HL-60 (cell line): ENCODE measurements around the gene FLT4.

Source experiments
- CTCF ChIP-seq: IDR thresholded peaks from one replicate; pipeline ENCODE4 v1.5.1; 2011; ENCODE audit warnings: low read length, control low read depth, inconsistent platforms; ENCODE audit not compliant: insufficient read depth
- GABPA ChIP-seq: IDR thresholded peaks from 2 replicates; pipeline ENCODE4 v1.6.1; 2012; ENCODE audit warnings: low read depth
- POLR2AphosphoS5 ChIP-seq: IDR thresholded peaks from 2 replicates; pipeline ENCODE4 v1.6.1; 2012; ENCODE audit warnings: low read depth
- SPI1 ChIP-seq: IDR thresholded peaks from 2 replicates; pipeline ENCODE4 v1.6.1; 2012; ENCODE audit warnings: low read depth, mild to moderate bottlenecking, borderline replicate concordance
- TF ChIP-seq, protein P1 (sequence below): IDR thresholded peaks from 2 replicates; pipeline ENCODE4 v1.6.1; 2012; ENCODE audit warnings: low read depth; ENCODE audit not compliant: insufficient replicate concordance

DNA sequence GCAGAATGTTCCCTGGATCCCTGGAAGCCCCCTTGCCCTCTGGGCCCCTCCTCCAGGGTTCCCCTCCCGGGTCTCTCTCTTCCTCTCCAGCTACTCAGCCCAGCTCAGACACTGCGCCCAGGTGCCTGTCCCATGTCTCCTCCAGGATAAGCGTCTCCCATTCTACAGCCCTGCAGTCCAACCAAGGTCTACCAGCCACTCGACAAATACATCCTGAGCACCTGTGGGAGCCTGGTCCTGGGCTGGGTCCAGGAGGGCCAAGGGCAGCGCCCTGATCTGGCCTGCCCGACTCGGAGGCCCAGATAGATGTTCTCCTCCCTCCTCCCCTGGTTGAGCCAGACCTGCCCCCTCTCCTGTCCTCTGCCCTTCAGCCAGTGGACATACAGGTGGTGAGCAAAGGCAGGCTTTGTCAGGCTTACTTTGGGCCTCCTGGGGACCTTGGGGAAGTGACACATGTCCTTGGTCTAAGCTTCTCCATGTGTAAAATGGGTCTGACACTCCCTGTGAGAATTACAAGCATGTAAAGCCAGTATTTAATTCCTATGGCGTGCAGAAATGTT is 1.4 kb downstream of the FLT4 start:
- TF ChIP-seq CTCF (no peak), GABPA (no peak), POLR2AphosphoS5 (no peak), SPI1 (no peak)
- TF ChIP-seq, protein P1, sequence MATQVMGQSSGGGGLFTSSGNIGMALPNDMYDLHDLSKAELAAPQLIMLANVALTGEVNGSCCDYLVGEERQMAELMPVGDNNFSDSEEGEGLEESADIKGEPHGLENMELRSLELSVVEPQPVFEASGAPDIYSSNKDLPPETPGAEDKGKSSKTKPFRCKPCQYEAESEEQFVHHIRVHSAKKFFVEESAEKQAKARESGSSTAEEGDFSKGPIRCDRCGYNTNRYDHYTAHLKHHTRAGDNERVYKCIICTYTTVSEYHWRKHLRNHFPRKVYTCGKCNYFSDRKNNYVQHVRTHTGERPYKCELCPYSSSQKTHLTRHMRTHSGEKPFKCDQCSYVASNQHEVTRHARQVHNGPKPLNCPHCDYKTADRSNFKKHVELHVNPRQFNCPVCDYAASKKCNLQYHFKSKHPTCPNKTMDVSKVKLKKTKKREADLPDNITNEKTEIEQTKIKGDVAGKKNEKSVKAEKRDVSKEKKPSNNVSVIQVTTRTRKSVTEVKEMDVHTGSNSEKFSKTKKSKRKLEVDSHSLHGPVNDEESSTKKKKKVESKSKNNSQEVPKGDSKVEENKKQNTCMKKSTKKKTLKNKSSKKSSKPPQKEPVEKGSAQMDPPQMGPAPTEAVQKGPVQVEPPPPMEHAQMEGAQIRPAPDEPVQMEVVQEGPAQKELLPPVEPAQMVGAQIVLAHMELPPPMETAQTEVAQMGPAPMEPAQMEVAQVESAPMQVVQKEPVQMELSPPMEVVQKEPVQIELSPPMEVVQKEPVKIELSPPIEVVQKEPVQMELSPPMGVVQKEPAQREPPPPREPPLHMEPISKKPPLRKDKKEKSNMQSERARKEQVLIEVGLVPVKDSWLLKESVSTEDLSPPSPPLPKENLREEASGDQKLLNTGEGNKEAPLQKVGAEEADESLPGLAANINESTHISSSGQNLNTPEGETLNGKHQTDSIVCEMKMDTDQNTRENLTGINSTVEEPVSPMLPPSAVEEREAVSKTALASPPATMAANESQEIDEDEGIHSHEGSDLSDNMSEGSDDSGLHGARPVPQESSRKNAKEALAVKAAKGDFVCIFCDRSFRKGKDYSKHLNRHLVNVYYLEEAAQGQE = no peak
